GM19372 (cell line): ENCODE measurements around the gene COL23A1.
"Not testable (repeated sequence)": the region's sequence is repeated elsewhere in the genome, so short reads cannot be mapped to it uniquely, and the experiment has no call there.

Experiments used
- ATAC-seq: cut with Tn5 transposase; IDR thresholded peaks from one replicate; pipeline ENCODE4 v1.9.1; 2021; ENCODE audit warnings: mild to moderate bottlenecking, low read depth, moderate library complexity; ENCODE audit not compliant: unreplicated experiment

The COL23A1 gene

DNA sequence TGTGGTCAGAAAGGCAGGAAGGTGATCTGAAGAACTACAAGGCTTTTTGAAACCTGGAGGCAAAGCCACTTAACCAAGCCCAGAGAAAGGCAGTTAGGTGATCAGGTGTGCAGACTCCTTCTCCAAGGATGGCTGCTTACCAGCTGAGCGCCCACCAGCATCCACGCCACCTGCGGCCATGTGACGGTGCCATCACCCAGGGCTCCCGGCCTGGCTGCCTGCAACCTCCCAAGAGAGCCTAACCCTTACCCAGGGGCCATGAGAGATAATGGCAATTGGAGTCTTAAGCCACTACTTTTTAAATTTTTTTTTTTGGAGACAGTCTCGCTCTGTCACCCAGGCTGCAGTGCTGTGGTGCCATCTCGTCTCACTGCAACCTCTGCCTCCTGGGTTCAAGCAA is 324.4 kb downstream of the COL23A1 start:
- no peak for ATAC-seq

DNA sequence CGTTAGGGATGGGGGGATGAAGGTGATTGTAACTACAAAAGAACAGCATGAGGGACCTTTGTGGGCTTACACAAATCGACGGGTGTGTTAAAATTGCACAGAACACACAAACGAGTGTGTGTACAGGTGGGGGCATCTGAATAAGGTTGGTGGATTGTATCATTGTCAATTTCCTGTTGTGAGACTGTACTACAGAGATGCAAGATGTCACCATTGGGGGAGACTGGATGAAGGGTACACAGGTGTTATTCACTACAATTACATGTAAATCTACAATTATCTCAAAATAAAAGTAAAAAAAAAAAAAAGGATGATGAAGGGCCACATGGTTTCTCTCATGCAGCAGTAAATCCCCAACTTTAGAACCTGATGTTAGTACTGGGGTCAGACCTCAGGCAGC is 326.1 kb downstream of the COL23A1 start:
- no peak for ATAC-seq

DNA sequence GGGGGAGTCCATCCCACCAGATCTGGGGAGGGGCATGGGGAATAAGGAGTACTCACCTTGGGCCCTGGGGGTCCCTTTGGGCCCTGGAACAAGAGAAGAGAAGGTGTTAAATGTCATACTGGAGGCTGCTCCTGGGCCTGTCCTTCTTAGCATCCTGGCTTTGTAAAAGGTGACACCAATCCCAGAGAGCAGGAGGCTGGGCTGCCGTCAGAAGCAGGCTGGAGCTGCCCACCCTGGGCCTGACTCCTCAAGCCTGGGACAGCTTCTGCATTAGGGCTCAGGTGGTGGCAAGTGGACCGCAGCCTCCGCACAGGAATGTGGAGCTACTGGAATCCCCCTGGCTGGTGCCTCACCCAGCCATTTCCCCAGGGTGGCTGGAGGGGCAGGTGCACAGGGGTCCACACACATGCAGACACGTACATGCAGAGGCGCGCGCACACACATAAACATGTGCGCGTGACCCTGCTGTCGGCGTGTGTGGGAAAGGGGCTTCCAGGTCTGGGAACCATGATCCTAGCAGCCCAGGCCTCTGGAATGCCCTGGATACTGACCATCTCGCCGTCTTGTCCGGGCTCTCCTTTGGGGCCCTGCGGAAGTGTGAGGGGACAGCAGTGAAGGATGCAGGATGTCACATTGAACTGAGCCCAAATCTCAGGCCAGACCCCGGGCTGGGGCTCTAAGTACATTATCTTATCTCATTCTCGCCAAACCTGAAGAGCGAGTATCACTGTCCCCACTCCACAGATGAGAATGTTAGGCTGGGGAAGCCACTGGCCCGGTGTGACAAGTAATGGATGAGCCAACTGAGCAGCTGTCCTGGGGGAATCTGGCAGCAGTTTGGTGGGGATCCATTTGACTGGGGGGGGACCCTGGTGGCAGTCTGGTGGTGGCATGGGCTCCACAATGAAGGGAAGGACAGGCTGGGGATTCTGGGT is 328.3 kb downstream of the COL23A1 start:
- ATAC-seq, result no peak

DNA sequence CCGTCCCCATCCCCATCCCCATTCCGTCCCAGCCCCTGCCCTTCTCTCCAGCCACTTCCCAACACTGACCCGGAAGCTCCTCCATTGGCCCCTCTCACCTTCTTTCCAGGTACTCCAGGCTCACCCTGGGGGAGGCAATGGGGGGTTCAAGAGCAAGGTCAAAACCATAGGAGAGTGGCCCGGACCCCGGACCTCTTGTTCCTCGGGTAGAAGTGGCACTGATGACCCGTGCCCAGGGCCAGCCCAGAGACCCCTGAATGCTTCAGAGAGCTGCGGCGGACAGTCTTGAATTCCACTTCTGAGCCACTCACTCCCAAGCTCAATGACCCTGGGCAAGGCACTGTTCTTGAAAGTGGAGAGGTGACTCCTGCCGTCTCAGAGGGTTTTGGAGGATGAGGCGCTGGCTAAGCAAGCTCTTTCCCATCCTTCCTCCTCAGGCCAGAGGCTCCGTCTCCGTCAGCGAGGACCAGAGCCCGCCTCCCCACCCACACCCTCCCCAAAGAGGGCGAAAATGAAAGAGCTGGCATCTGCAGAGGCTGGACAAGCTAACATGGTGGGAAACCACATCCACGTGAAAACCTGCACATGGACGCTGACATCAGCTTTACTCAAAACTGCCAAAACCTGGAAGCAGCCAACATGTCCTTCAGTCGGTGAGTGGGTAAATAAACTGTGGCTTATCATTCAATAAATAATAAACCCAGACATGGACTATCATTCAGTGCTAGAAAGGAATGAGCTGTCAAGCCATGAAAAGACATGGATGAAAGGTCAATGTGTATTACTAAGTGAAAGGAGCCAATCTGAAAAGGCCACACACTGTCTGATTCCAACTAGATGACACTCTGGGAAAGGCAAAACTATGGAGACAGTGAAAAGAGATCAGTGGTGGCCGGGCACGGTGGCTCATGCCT is 330.3 kb downstream of the COL23A1 start:
- no peak for ATAC-seq

- ATAC-seq, result no peak
Observed at GRCh38 chr5:178257650-178258049, 332.5 kb downstream of the COL23A1 start.

DNA sequence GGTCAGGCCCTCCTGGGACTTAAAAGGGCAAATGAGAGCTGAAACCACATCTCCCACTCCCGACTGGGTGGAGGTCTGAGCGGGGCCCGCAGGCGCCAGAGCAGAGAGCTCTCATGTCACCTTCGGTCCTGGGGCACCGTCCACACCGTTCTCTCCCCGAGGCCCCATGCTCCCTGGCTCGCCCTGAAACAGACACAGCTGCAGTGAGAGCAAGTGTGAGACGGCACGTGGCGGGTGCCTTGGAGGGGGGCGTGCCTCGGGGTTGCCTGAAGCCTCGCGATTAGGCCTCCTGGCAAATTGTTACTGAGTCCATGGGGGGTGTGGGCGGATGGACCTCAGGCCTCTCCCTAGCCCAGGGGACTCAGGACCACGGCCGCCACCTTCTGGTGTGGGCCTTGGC is 333.4 kb downstream of the COL23A1 start:
- ATAC-seq, result no peak

GRCh38 chr5:178253632-178254031 is 336.6 kb downstream of the COL23A1 start:
- not testable (repeated sequence) for ATAC-seq

DNA sequence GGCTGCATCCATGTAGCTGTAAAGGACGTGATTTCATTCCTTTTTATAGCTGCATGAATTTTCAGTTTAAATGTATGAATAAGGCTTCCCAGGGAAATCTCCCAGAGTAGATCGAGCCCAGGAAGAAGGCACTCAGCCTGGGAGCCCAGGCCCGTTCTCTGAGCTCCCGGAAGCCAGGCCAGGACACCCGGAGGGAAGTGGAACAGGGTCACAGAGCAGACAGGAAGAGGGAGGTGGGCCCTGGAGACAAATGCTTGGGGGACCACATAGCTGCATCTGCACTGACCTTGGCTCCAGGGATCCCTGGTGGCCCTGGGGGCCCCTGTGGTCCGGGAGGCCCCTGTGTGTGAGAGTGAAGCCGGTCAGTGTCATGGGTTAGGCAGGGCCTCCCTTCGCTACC is 337.9 kb downstream of the COL23A1 start:
- ATAC-seq, result no peak

- no peak for ATAC-seq
Observed at GRCh38 chr5:178250263-178250662, 339.9 kb downstream of the COL23A1 start.

- ATAC-seq, result no peak
Observed at GRCh38 chr5:178249191-178249989, 340.8 kb downstream of the COL23A1 start.

- ATAC-seq, result no peak
Observed at GRCh38 chr5:178248750-178249149, 341.4 kb downstream of the COL23A1 start.

- no peak for ATAC-seq
Observed at GRCh38 chr5:178247481-178248456, 342.4 kb downstream of the COL23A1 start.

DNA sequence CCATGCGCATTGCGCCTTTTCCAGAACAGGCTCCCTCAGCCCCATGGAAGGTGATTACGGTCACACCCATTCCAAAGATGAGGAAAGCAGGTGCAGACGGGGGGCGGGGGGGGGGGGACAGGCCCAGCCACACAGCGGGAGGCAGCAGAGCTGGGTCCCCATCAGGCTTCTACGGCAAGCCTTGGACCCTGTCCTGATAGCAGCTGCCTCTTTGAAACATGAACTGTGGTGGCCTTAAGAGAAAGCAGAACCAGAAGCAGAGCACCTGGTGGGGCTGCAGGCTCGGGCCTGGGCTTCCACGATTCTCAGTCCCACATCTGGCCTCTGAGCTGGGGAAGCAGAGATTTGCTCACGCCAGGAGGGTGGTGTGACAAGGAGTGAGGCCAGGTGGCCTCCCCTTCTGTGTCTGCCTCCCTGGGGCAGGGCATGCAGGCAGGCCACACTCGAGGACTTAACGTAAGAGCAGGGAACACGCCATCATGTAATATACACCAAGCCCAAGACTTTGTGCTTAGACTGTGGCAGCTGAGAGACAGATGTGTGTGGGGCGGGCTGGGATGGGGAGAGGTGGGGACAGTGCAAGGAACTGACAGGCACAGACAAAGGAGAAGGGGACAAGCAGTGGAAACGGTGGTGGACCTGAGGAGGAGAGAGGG is 343.4 kb downstream of the COL23A1 start:
- ATAC-seq, result no peak

DNA sequence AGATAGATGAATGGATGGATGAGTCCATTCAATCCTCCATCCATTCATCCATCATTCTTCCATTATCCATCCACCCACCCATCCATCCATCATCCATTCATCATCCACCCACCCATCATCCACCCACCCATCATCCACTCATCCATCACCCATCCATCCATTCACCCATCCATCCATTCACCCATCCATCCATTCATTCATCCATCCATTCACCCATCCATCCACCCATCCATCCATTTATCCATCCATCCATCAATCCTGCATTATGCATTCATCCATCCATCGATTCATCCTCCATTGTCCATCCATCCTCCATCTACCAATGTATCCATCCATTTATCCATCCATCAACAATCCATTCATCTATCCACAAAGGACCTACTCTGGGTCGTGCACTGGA is 344.8 kb downstream of the COL23A1 start:
- ATAC-seq, result no peak

DNA sequence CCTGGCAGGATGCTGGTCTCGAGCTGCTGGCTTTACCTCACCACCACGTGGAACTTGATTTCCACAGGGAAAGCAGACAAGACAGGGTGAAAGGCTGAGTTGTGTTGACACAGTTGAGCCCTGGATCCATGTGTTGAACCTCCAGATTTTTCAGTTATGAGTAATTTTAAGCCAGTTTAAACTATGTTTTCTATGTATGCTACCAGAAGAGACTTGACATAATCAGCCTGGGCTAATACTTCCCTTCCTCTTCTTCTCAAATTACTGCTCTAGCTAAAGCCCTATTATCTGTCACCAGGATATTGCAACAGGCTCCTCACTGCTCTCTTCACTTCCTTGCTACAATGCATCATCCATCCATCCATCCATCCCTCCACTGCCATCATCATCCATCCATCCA is 345.6 kb downstream of the COL23A1 start:
- ATAC-seq, result no peak

GRCh38 chr5:178242416-178242815 is 347.8 kb downstream of the COL23A1 start:
- no peak for ATAC-seq

- no peak for ATAC-seq
Observed at GRCh38 chr5:178241688-178242231, 348.4 kb downstream of the COL23A1 start.

- no peak for ATAC-seq
Observed at GRCh38 chr5:178241231-178241663, 348.9 kb downstream of the COL23A1 start.

DNA sequence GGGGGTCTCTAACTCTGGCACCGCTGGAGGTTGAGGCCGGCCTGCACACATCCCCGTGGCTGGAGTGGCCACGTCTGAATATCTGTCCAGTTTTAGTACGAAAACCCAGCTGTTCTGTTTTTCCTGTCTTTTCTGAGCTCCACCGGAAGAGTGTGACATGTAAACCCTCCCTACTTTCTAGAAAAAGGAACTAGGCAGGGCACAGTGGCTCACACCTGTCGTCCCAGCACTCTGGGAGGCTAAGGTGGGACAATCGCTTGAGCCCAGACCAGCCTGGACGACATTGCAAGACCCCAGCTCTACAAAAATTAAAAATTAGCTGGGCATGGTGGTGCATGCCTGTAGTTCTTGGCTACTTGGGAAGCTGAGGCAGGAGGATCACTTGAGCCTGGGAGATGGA is 349.4 kb downstream of the COL23A1 start:
- no peak for ATAC-seq
